ENCODE results near the gene MYOZ1. TPM values are rescaled to one million over a fixed set of nuclear protein-coding genes. Genes with fewer than 3 reads are reported as not detected.

Gene MYOZ1
- total and polyA plus RNA-seq, 2 donors (not counting 1 experiment from before 2014, with no cell fraction given), result not detected

- ATAC-seq (ENCODE audit: low read depth), result no peak
- Histone ChIP-seq H3K27ac (ENCODE audit: low read length in 2 of 2) (peak overlapping the region in 1 of 2 donors; percentile 60), H4K20me1 (ENCODE audit: control insufficient read depth, insufficient read depth, low read length, poor library complexity, severe bottlenecking) (no peaks in the 10 kb centered on the region), H2AFZ (ENCODE audit: insufficient read depth, low read depth, low read length, poor library complexity, severe bottlenecking) (peak overlapping the region; percentile 99), H3K9ac (ENCODE audit: low read length) (peak overlapping the region; percentile 82), H3K4me1 (ENCODE audit: control insufficient read depth in 2 of 2, insufficient read depth in 2 of 2, low read length in 2 of 2) (peaks cover 10 to 28% of the 10 kb centered on the region in 2 donors), H3K79me2 (ENCODE audit: control insufficient read depth, insufficient read depth, low read length) (no peaks in the 10 kb centered on the region), H3K4me2 (replicated peaks; ENCODE audit: low read depth, low read length, poor library complexity, severe bottlenecking) (peak overlapping the region; percentile 98), H3K36me3 (replicated peaks in 1 of 2; ENCODE audit: control extremely low read depth in 1 of 2, control insufficient read depth in 1 of 2, extremely low read depth in 1 of 2, insufficient read depth in 2 of 2, low read length in 1 of 2) (no peaks in the 10 kb centered on the region), H3K9me3 (ENCODE audit: control extremely low read depth in 1 of 3, control insufficient read depth in 2 of 3, insufficient read depth in 1 of 3, low read length in 2 of 3) (no peaks in the 10 kb centered on the region), H3K4me3 (ENCODE audit: control extremely low read depth in 1 of 5, extremely low read depth in 1 of 5, insufficient read depth in 1 of 5, low read depth in 2 of 5, low read length in 4 of 5) (peak overlapping the region; percentile 34 to 80 (median 66)), H3K27me3 (replicated peaks in 1 of 4; ENCODE audit: control extremely low read depth in 1 of 4, control insufficient read depth in 3 of 4, insufficient read depth in 4 of 4, low read length in 3 of 4) (peaks cover 0 to 10% (median 0%) of the 10 kb centered on the region in 4 experiments)
- no peak overlapping the region for H3K27ac Mint-ChIP-seq
- CTCF ChIA-PET, result interaction anchor here (1.0 to 10.5 kb wide), 3 partner anchors 119 to 384 kb away, joined by 3 to 191 read pairs (median 4); no protein-coding TSS in a partner anchor
- DNase-seq, result no peak
- peaks cover 33% of the 10 kb centered on the region for H3K4me1 Mint-ChIP-seq
- peaks cover 3% of the 10 kb centered on the region for H3K27me3 Mint-ChIP-seq
- 41% methylated on average over 34 of the region's 35 CpGs for WGBS (ENCODE audit: insufficient coverage)
- POLR2A ChIA-PET, result no interaction called here
- TF ChIP-seq EZH2 (IDR thresholded peaks at IDR 0.05; ENCODE audit: borderline replicate concordance, insufficient read depth, low read depth, low read length, poor library complexity, severe bottlenecking) (no peak), CTCF (IDR thresholded peaks at IDR 0.05) (no peak)
- intact Hi-C loops (cut with micrococcal nuclease), result no loop called here
- H3K9me3 Mint-ChIP-seq (ENCODE audit: insufficient read depth), result no peaks in the 10 kb centered on the region
- H3K4me3 Mint-ChIP-seq, result peak overlapping the region; percentile 80
Observed at GRCh38 chr10:73647875-73648651, 6.8 kb upstream of the MYOZ1 start.

Measured in B cell (primary cell).